Dermis blood vessel endothelial cell (primary cell): ENCODE results near the gene HTRA3. TPM values are rescaled to one million over a fixed set of nuclear protein-coding genes. Genes with fewer than 3 reads are reported as not detected.

Experiments used
- DNase-seq: peaks from one replicate; pipeline ENCODE4 v3.0.0; 2010
- total RNA-seq: library from RNA; depleted of rRNA; stranded (reverse); fragments of >200 nt; gene quantifications from 2 replicates; pipeline ENCODE4 v1.2.3, GENCODE V29; 2014

Gene HTRA3
- total RNA-seq, 1 donor from 2014 or later, result 3.6 TPM

DNA sequence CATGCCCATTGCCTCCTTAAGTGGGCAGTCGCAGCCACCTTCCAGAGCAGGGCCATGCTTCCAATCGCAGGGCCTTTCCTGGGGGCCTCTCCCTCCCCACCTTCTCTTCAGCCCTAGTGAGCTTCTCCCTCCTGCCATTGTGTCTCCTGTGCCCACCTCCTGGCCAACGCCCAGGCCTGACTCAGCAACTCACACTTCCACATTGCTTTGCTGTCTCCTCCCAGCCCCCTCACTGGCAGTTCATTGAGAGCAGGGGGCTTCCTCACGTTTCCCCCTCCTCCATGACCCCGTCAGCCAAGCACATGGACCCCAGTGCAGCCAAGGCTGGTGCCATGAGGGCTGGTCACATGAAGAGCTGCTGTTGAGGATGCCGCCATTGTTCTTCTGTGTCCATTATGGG, 25.9 kb downstream of the HTRA3 start:
- DNase-seq, result no peak

- DNase-seq, result no peak
These were observed 26.9 kb downstream of the HTRA3 start for GRCh38 chr4:8296491-8296890.

GRCh38 chr4:8297141-8297601, 27.6 kb downstream of the HTRA3 start:
- no peak for DNase-seq

GRCh38 chr4:8297691-8298485, 28.3 kb downstream of the HTRA3 start:
- DNase-seq, result no peak

GRCh38 chr4:8300832-8301231, 31.3 kb downstream of the HTRA3 start:
- DNase-seq, result no peak

DNA sequence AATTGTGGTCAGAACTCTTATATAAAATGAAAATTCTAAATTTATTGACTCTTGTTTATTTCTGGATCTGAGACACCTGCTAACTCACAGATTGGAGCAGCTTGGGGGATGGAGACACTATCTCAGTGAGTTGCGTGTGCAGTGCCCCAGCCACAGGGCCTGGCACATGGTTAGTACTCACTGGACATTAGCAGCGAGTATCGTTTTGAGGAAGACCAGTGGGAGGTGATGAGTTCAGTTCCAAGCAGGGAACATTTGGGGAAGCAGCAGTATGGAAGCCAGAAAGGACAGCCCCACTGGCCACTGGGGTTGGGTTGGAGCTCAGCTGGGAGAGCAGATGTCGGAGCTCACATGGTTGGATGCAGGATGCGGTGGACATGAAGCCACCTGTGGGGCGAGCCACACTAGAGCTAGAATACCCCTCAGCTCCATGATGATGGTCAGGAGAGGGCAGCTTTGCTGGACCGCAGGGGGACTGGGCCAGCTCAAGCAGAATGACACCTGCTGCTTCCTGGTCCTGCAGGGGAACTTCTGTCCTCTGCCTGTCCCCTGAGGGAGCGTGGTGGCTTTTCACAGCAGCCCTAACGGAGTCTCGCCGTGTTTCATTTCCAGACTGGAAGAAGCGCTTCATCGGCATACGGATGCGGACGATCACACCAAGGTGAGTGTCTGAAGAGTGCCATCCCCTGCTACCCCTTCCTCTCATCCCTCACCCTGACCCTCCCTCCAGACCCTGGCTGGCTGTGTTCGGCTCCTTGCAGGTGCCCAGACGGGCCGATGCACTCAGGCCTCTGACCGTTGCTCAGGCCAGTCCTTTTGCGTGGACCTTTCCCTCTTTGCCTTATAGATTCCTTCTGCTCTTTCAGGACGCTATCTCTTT, 32.5 kb downstream of the HTRA3 start:
- DNase-seq, result no peak

- DNase-seq, result no peak
These were observed 33.5 kb downstream of the HTRA3 start for GRCh38 chr4:8303081-8303480.

- peak; percentile 84 for DNase-seq
These were observed 34.1 kb downstream of the HTRA3 start for GRCh38 chr4:8303485-8304281.

- DNase-seq, result no peak
These were observed 35.5 kb downstream of the HTRA3 start for GRCh38 chr4:8304827-8305695.

GRCh38 chr4:8305851-8306471, 36.4 kb downstream of the HTRA3 start:
- DNase-seq, result peak; percentile 33

DNA sequence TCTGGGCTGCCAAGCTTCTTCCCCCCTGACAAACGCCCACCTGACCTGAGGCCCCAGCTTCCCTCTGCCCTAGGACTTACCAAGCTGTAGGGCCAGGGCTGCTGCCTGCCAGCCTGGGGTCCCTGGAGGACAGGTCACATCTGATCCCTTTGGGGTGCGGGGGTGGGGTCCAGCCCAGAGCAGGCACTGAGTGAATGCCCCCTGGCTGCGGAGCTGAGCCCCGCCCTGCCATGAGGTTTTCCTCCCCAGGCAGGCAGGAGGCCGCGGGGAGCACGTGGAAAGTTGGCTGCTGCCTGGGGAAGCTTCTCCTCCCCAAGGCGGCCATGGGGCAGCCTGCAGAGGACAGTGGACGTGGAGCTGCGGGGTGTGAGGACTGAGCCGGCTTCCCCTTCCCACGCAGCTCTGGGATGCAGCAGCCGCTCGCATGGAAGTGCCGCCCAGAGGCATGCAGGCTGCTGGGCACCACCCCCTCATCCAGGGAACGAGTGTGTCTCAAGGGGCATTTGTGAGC, 37.0 kb downstream of the HTRA3 start:
- peak; percentile 7 for DNase-seq

DNA sequence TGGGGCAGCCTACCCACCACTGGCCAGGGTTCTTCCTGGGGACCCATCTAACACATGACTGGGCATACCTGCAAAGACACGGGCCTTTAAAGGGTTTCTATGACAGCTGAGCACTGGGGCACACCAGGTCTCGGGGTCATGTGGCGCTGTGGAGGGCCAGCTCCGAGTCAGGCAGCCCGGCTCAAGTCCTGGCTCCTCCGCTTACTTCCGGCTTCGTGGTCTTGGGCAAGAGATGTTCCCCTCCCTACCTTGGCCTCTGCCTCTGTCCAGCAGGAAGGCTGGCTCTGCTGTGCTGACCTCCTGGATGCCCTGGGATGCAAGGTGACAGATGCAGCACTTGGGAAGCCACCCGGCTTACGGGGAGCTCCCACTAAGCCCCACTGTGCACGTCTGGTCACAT, 37.6 kb downstream of the HTRA3 start:
- no peak for DNase-seq

DNA sequence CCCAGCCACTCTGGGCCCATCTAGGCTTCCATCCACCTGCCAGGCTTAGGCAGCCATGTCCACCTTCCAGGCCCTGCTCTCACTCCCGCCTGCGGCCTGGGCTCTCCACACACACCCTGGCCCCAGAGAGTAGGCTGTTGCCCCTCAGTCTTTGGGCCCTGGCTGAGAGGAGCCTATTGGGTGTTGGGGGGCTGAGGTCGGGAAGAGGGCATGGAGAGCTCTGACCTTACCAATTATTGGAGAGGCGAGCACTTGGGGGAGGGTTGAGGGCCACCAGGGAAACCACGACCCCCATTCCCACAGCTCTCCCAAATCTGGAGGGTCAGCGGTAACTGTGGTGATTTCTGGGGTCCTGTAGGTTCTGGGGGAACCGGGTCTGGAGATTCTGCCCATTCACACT, 38.2 kb downstream of the HTRA3 start:
- DNase-seq, result no peak

- no peak for DNase-seq
These were observed 38.6 kb downstream of the HTRA3 start for GRCh38 chr4:8308144-8308543.

- DNase-seq, result no peak
These were observed 39.6 kb downstream of the HTRA3 start for GRCh38 chr4:8308856-8309771.

GRCh38 chr4:8310306-8310705, 40.8 kb downstream of the HTRA3 start:
- no peak for DNase-seq

- DNase-seq, result no peak
These were observed 41.8 kb downstream of the HTRA3 start for GRCh38 chr4:8311101-8312068.

DNA sequence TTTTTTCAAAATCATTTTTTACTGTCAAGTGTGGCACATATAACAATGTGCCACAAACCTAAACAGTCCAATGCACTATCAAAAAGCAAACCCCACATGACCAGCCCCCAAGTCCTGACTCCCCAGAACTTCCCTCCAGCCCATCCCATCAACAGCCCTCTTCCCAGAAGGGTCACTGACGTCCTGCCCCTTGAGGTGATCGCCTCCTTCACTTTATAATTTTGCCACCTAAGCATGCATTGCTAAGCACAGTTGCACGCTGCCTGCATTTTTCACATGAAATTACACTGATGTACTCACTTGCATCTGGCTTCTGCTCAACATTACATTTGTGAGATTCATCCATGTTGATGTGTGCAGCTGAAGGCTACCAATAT, 42.5 kb downstream of the HTRA3 start:
- no peak for DNase-seq

DNA sequence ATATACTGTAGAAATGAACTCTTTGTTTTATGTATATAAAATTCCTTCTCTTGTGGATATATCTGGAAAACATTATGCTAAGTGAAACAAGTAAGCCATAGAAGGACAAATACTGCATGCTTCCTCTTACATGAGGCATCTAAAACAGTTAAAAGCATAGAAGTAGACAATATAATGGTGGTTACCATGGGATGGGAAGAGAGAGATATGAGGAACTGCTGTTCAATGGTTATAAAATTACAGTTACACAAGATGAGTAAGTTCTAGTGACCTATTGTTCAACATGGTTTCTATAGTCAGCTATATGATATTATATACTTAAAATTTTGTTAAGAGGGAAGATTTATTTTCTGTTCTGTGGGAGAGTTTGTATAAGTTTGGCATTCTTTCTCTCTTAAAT, 43.4 kb downstream of the HTRA3 start:
- DNase-seq, result no peak
